Measurements from ENCODE around the gene HOXD11.

Gene HOXD11

GRCh38 chr2:176106581-176107539 lies at the start of gene HOXD11:
Gene HOXD11 (plus strand): TSS chr2:176107280. CDS start chr2:176107356, 76 bp downstream.
- DNase-seq = no peak

GRCh38 chr2:176063958-176064357 lies 43.1 kb upstream of the HOXD11 start:
- no peak for DNase-seq

DNA sequence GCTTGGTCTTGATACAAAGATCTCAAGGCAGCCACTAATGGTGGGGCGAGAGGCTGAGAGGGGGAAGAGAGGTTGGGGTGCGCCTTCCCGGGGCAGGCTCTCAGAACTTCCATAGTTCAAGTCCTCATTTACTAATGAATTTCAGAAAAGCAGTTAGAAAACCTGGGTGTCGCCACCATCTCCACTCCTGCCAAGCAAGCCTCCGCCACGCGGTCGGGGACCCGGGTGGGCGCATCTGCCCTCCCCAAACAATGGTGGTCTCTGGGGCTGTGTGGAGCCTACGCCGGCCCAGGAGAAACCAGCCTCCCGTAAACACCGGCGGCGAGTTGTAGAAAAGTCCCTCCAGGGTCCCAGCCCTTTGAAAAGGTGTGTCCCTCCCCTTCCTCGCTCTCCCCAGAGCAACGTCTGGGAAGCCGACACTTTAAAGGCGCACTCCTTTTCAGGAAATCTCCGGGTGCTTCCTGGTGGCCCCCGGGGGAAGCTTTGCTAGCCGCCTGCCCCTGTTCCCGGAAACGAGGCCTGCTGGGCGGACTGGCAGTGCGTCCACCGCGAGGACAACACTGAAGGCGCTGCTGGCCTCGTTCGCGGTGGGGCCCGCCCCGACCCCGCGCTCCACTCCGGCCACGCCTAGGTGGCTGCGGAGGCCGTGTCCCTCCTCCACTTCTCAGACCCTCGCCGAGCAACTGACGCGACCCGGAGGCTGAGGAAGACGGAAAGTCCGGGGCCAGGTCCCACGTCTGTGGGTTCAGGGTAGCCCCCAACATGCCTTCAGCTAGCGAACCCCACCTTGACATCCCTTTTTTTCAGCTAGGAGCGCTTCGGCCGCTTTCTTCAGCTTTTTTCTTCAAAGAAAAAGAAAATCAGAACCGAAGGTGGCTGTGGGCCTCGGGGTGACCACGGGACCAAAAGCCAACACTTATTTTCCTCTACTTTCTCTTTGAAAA lies 40.2 kb upstream of the HOXD11 start:
- DNase-seq = no peak

DNA sequence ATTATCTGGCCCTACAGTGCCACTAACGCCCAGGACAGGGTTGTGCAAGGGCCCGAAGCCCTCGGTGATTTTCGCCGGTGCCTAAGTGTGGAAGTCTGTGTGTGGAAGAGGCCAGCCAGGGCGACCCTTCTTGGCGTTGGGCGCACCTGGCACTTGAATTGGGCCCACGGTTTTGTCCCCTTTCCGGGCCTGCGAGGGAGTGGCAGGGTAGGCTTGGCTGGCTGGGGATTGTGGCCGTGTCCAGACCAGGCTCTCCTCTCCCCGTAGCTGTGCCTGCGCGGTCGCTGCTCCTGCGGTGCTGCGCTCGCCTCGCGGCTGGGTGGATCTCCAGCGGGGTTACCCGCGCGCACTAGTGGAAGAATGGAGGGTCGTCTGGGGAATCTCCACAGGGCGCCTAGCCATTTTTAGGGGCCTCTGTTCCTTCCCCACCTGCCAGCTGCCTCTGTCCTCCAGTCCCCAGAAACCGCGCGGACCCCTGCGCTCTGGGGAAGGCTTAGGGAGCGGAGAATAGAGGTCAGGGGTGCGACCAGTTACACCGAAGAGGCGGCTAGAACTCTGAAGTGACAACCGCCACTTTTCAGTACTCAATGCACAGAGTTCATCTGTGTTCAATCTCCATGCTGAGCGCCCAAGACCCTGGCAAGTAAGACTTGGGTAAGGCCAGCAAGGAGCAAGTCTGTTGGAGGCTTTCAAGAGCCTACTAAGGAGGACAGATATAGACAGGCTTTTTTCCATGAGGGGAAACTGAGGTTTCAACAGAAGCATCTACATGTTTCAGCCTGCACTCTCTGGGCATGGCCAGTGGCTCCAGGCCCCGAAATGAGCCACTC lies 39.3 kb upstream of the HOXD11 start:
- no peak for DNase-seq

GRCh38 chr2:176068419-176068832 lies 38.7 kb upstream of the HOXD11 start:
- DNase-seq = no peak

- no peak for DNase-seq
These were observed 35.5 kb upstream of the HOXD11 start for GRCh38 chr2:176071330-176072291.

- no peak for DNase-seq
These were observed 34.8 kb upstream of the HOXD11 start for GRCh38 chr2:176072292-176072669.

DNA sequence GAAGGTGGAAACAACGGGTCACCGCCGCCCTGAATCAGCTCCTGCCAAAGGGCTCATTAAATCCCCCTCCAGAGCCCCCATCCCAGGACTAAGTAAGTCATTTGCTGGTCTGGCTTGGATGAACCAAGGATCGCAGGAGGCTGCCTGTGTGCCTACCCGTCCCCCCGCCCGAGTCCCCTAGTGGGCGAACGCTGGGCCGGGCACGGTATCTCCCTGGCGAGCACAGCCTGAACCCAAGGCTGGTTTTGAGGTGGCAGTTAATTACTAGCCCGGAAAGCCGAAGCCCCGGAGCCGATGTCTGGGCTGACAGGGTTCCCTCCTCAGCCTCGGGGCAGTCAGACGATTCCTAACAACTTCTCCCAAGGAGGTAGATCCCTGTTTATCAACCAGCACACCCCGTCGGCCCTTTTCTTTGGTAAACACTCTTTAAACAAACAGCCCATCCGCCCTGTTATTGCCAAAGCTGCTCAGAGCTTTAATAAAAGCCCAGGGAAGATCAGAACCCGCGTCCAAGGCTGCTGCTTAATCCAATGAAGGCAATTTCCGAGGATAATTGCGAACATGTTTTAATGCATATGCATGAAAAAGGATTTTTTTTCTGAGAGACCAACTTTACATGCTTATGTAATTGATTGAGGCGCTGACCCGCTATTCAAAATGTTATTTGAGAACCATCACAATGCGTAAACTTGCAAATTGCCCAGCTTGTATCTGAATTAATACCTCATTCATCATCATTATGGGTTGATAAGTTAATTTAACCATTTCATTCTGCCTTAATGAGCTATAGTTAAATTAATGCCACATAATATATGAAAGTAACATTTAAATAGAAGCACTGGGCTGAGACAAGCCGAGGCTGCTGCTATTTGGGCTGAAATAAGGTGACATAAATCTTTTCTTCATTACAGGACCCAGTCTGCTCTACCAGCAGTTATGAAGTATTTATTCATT lies 33.9 kb upstream of the HOXD11 start:
- DNase-seq = no peak

GRCh38 chr2:176074919-176075425 lies 32.1 kb upstream of the HOXD11 start:
- DNase-seq = no peak

GRCh38 chr2:176075481-176075880 lies 31.6 kb upstream of the HOXD11 start:
- DNase-seq = no peak

DNA sequence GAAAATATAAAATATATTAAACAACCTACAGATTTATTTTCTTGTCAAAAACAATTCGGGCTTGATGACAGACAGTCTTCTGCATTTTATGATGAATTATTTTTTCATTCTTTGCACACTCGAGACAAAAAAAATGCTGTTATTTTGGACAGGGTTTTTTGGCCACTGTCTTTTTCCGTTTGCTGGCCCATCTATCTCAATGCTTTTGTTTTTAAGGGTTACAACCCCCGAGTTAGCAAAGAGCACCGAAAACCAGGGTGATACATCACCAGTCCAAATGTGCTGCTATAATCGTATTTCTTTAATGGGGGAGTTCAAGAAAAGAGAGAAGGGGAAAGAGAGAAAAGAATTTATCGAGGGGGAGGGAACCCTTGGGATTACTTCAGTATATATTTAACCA lies 31.0 kb upstream of the HOXD11 start:
- no peak for DNase-seq

DNA sequence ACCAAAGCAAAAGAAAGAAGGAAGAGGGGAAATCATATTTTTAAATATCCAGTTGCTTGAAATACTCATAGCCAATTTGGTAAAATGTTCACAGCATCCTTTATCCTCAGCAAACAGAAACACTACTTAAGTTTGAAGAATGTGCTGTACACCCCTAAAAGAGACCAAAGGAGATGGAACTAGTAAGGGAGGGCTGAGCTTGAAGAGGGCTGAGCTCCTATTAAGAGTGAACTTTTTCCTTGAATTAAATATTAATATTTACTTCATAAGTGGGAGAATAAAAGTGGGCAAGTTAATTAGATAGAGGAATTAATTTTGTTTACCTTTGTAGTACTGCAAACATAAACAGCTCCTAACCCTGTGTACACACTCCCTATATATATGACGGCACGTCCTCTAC lies 30.3 kb upstream of the HOXD11 start:
- no peak for DNase-seq

GRCh38 chr2:176078541-176079284 lies 28.4 kb upstream of the HOXD11 start:
- no peak for DNase-seq

DNA sequence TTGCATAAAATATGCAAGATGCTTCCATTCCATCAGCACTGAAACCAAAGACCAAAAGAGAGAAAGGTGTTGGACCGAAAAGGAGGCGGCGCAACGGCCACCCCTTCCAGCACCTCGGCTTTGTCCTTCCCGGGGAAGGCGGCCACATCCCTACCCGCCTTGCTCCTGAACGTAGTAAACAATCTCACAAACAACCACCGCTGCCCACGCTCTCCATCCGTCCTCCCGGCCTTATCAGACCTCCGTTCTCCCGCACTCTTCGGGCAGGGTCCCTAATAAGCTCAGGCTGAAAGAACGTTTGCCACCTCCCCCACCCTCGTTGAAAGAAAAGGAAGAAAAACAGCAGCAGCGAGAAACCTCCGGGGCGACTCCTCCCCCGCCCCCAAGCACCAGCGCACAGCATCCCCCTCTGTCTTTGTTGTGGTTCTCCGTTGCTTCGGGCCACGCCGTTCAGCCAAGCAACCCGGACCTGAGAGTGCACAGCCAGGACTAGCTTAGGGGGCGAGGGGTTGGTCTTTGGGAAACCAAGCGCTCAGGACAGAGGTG lies 27.7 kb upstream of the HOXD11 start:
- no peak for DNase-seq

GRCh38 chr2:176079831-176080539 lies 27.1 kb upstream of the HOXD11 start:
- DNase-seq = no peak

DNA sequence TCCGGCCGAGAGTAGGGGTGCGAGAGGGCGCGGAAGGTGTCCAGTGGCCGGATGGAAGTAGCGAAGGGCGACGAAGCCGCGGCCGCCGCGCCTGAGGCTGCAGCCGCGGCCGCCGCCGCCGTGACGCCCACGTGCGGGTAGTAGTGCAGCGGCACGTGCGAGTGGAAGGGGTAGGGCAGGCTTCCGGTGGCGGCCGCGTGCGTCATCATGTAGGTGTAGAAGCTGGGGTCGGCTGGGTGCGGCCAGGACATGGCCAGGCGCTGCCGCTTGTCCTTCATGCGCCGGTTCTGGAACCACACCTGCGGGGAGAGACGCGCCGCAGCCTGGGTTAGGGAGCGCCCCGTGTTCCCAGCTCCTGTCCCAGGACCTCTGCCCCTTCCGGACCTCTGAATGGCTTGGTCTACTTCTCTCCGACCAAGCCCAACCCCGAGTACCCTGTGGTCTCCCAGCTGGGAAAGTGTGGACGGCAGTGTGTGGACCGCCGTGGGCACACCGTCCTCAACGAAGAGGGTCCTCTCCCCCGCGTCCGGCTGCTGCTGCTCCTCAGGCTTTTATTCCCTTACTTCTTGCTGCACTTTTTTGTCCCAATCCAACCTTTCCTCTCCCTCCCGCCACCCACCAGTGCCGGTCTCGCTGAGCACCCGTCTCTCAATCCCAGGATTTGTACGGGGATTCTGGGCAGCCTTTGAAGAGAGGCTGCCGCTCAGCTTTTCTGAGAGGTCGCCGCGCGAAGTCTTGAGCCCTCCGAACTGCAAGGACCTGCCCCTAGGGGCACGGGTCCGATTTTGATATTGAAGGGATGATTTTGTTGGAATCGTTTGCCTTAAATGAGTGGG lies 26.3 kb upstream of the HOXD11 start:
- no peak for DNase-seq

GRCh38 chr2:176081376-176081836 lies 25.7 kb upstream of the HOXD11 start:
- no peak for DNase-seq
